Measurements from ENCODE around the gene SEMA6C. TPM values are rescaled to one million over a fixed set of nuclear protein-coding genes. Genes with fewer than 3 reads are reported as not detected.

Gene SEMA6C
- total RNA-seq, 1 experiment from 2014 or later: 8.2 TPM

DNA sequence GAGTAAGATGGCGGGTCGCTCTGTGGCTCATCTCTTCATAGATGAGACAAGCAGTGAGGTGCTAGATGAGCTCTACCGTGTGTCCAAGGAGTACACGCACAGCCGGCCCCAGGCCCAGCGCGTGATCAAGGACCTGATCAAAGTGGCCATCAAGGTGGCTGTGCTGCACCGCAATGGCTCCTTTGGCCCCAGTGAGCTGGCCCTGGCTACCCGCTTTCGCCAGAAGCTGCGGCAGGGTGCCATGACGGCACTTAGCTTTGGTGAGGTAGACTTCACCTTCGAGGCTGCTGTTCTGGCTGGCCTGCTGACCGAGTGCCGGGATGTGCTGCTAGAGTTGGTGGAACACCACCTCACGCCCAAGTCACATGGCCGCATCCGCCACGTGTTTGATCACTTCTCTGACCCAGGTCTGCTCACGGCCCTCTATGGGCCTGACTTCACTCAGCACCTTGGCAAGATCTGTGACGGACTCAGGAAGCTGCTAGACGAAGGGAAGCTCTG lies 12.4 kb upstream of the SEMA6C start (continued):
- TF ChIP-seq, protein P1, sequence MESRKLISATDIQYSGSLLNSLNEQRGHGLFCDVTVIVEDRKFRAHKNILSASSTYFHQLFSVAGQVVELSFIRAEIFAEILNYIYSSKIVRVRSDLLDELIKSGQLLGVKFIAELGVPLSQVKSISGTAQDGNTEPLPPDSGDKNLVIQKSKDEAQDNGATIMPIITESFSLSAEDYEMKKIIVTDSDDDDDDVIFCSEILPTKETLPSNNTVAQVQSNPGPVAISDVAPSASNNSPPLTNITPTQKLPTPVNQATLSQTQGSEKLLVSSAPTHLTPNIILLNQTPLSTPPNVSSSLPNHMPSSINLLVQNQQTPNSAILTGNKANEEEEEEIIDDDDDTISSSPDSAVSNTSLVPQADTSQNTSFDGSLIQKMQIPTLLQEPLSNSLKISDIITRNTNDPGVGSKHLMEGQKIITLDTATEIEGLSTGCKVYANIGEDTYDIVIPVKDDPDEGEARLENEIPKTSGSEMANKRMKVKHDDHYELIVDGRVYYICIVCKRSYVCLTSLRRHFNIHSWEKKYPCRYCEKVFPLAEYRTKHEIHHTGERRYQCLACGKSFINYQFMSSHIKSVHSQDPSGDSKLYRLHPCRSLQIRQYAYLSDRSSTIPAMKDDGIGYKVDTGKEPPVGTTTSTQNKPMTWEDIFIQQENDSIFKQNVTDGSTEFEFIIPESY (IDR thresholded peaks at IDR 0.05; ENCODE audit: extremely low read depth, insufficient replicate concordance, low read length): no peak
- no peak for TF ChIP-seq EZH2phosphoT487 (IDR thresholded peaks at IDR 0.05; ENCODE audit: borderline replicate concordance)
- no peak for TF ChIP-seq TCF7L2 (IDR thresholded peaks at IDR 0.05; ENCODE audit: borderline replicate concordance, extremely low read depth, insufficient read depth, insufficient read length)
- TF ChIP-seq, protein P2, sequence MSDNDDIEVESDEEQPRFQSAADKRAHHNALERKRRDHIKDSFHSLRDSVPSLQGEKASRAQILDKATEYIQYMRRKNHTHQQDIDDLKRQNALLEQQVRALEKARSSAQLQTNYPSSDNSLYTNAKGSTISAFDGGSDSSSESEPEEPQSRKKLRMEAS (IDR thresholded peaks at IDR 0.05): no peak
- no peak for TF ChIP-seq POLR2AphosphoS5 (IDR thresholded peaks at IDR 0.05; ENCODE audit: low read depth, low read length)
- no peak for TF ChIP-seq SP1 (IDR thresholded peaks at IDR 0.05; ENCODE audit: low read depth)
- no peak for TF ChIP-seq YY1 (IDR thresholded peaks at IDR 0.05; ENCODE audit: extremely low read depth, insufficient replicate concordance, low read depth, low read length)
- TF ChIP-seq EGR1 (IDR thresholded peaks at IDR 0.05; ENCODE audit: low read depth): no peak
- TF ChIP-seq JUND (IDR thresholded peaks at IDR 0.05): no peak

DNA sequence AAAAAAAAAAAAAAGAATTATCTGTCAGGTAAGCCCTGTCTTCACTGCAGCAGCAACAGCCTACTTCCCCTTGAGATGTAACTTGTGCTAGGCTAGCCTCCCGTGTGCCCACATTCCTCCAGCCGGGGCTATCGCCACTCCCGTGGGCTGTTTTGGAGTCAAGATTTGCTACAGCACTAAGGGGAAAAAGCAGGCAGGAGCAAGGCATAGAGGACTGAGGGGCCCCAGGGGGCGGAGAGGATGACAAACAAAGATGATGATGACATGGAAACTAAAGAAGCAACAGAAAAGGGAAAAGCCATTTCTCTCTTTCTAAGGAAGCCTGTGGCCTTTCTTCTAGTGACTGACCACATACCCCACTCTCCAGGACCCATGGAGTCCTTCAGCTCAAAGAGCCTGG lies 11.9 kb upstream of the SEMA6C start:
- H3K36me3 ChIP-seq (ENCODE audit: control insufficient read depth in 1 of 2, insufficient read depth in 2 of 2, low read length in 2 of 2): peaks cover 0 to 9% of the 10 kb centered on the region in 2 experiments; a peak in 2 of 4 replicates
- ChIA-PET POLR2A (no interaction called here), RAD21 (ENCODE audit: low non-redundant PET in 1 of 2, low total read pairs in 2 of 2, uncharacterized antibody in 2 of 2, unreplicated experiment in 2 of 2) (no interaction called here), CTCF (interaction anchor here (5.8 kb wide), 1 partner anchor 58 kb away, joined by 63 read pairs; no protein-coding TSS in a partner anchor)
- no peak overlapping the region for H3K27ac ChIP-seq (ENCODE audit: low read depth, low read length)
- H3K4me1 ChIP-seq (ENCODE audit: control insufficient read depth in 1 of 2, insufficient read depth in 2 of 2, low read length in 2 of 2): peaks cover 2 to 6% of the 10 kb centered on the region in 2 experiments; a peak in 3 of 4 replicates
- DNase-seq (ENCODE audit: low read depth, low spot score): no peak
- H3K27me3 ChIP-seq (ENCODE audit: insufficient read depth, low read length): no peaks in the 10 kb centered on the region
- intact Hi-C loops (cut with micrococcal nuclease): no loop called here
- H3K79me2 ChIP-seq (ENCODE audit: insufficient read depth, low read length): no peaks in the 10 kb centered on the region
- no TSS peak for BruUV-seq (replicated peaks)
- no peak overlapping the region for H3K9ac ChIP-seq (ENCODE audit: low read length)
- H3K9me3 ChIP-seq (ENCODE audit: control insufficient read depth in 1 of 2, insufficient read depth in 1 of 2, low read depth in 1 of 2, low read length in 2 of 2): no peaks in the 10 kb centered on the region
- ATAC-seq: no peak
- H3K4me3 ChIP-seq (replicated peaks in 1 of 2; ENCODE audit: low read depth in 1 of 2, low read length in 2 of 2): no peak overlapping the region
- H2AFZ ChIP-seq (ENCODE audit: low read depth, low read length, poor library complexity, severe bottlenecking): no peak overlapping the region
- no peaks in the 10 kb centered on the region for H4K20me1 ChIP-seq (ENCODE audit: insufficient read depth)
- no peak overlapping the region for H3K4me2 ChIP-seq (ENCODE audit: low read length)
- H3K9me2 ChIP-seq (ENCODE audit: insufficient read depth): no peaks in the 10 kb centered on the region
- TF ChIP-seq, protein P3, sequence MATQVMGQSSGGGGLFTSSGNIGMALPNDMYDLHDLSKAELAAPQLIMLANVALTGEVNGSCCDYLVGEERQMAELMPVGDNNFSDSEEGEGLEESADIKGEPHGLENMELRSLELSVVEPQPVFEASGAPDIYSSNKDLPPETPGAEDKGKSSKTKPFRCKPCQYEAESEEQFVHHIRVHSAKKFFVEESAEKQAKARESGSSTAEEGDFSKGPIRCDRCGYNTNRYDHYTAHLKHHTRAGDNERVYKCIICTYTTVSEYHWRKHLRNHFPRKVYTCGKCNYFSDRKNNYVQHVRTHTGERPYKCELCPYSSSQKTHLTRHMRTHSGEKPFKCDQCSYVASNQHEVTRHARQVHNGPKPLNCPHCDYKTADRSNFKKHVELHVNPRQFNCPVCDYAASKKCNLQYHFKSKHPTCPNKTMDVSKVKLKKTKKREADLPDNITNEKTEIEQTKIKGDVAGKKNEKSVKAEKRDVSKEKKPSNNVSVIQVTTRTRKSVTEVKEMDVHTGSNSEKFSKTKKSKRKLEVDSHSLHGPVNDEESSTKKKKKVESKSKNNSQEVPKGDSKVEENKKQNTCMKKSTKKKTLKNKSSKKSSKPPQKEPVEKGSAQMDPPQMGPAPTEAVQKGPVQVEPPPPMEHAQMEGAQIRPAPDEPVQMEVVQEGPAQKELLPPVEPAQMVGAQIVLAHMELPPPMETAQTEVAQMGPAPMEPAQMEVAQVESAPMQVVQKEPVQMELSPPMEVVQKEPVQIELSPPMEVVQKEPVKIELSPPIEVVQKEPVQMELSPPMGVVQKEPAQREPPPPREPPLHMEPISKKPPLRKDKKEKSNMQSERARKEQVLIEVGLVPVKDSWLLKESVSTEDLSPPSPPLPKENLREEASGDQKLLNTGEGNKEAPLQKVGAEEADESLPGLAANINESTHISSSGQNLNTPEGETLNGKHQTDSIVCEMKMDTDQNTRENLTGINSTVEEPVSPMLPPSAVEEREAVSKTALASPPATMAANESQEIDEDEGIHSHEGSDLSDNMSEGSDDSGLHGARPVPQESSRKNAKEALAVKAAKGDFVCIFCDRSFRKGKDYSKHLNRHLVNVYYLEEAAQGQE (IDR thresholded peaks at IDR 0.05; ENCODE audit: low read depth): no peak
- TF ChIP-seq EGR1 (IDR thresholded peaks at IDR 0.05; ENCODE audit: low read depth) (no peak), JUND (IDR thresholded peaks at IDR 0.05) (no peak), TCF7L2 (IDR thresholded peaks at IDR 0.05; ENCODE audit: borderline replicate concordance, extremely low read depth, insufficient read depth, insufficient read length) (no peak), CBX3 (IDR thresholded peaks at IDR 0.05; ENCODE audit: low read depth) (no peak), SP1 (IDR thresholded peaks at IDR 0.05; ENCODE audit: low read depth) (no peak), ZNF274 (IDR thresholded peaks at IDR 0.05; ENCODE audit: low read depth, low read length) (no peak), EZH2phosphoT487 (IDR thresholded peaks at IDR 0.05; ENCODE audit: borderline replicate concordance) (no peak), ZFX (IDR thresholded peaks at IDR 0.05) (no peak), SRF (IDR thresholded peaks at IDR 0.05; ENCODE audit: low read depth) (no peak)
- TF ChIP-seq, protein P4, sequence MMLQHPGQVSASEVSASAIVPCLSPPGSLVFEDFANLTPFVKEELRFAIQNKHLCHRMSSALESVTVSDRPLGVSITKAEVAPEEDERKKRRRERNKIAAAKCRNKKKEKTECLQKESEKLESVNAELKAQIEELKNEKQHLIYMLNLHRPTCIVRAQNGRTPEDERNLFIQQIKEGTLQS (IDR thresholded peaks at IDR 0.05): no peak
- TF ChIP-seq, protein P2 (IDR thresholded peaks at IDR 0.05): no peak
- TF ChIP-seq, protein P1 (IDR thresholded peaks at IDR 0.05; ENCODE audit: extremely low read depth, insufficient replicate concordance, low read length): no peak

Measured in HCT116 (cell line).